ENCODE measurements around the gene CFAP141. TPM values are rescaled to one million over a fixed set of nuclear protein-coding genes. Genes with fewer than 3 reads are reported as not detected.

The CFAP141 gene
- total and polyA plus RNA-seq, 4 donors, result not detected

GRCh38 chr1:154192476-154192875, 13.7 kb downstream of the CFAP141 start:
- Histone ChIP-seq H3K27me3 (ENCODE audit: control insufficient read depth in 4 of 4, insufficient read depth in 4 of 4, low read length in 3 of 4) (no peaks in the 10 kb centered on the region), H3K4me3 (ENCODE audit: low read depth in 1 of 3, low read length in 3 of 3) (no peak overlapping the region), H3K4me1 (ENCODE audit: control insufficient read depth in 4 of 4, insufficient read depth in 4 of 4, low read length in 3 of 4) (no peaks in the 10 kb centered on the region), H3K9me3 (ENCODE audit: control insufficient read depth in 4 of 4, low read length in 3 of 4) (no peaks in the 10 kb centered on the region), H3K27ac (ENCODE audit: low read depth in 1 of 2, low read length in 2 of 2) (no peak overlapping the region), H3K36me3 (ENCODE audit: control insufficient read depth in 4 of 4, insufficient read depth in 3 of 4, low read depth in 1 of 4, low read length in 3 of 4) (no peaks in the 10 kb centered on the region), H3K9ac (ENCODE audit: low read depth in 1 of 2, low read length in 2 of 2) (no peak overlapping the region)
- 53% methylated on average over 3 of the region's 3 CpGs for WGBS
- DNase-seq (ENCODE audit: low spot score), result no peak
- TF ChIP-seq JUND (IDR thresholded peaks at IDR 0.05), result no peak
- TF ChIP-seq ATF3 (IDR thresholded peaks at IDR 0.05), result no peak
- no peak for TF ChIP-seq MAX (IDR thresholded peaks at IDR 0.05)
- TF ChIP-seq RXRA (IDR thresholded peaks at IDR 0.05), result no peak
- TF ChIP-seq NR2F2 (IDR thresholded peaks at IDR 0.05), result no peak
- TF ChIP-seq EGR1 (IDR thresholded peaks at IDR 0.05; ENCODE audit: low read depth in 2 of 2), result no peak
- TF ChIP-seq SP1 (IDR thresholded peaks at IDR 0.05), result no peak
- TF ChIP-seq YY1 (IDR thresholded peaks at IDR 0.05), result no peak
- no peak for TF ChIP-seq RAD21 (IDR thresholded peaks at IDR 0.05)
- TF ChIP-seq REST (IDR thresholded peaks at IDR 0.05), result no peak

GRCh38 chr1:154191990-154192461, 14.1 kb downstream of the CFAP141 start, which contains the start of gene TPM3:
TPM3 (minus strand) TSS chr1:154192100; CDS start chr1:154192018, 82 bp downstream.
- H3K9me3 ChIP-seq (ENCODE audit: control insufficient read depth in 4 of 4, low read length in 3 of 4), result no peaks in the 10 kb centered on the region
- H3K27ac ChIP-seq (ENCODE audit: low read depth in 1 of 2, low read length in 2 of 2), result no peak within 1 kb of the TSS
- H3K4me3 ChIP-seq (ENCODE audit: low read depth in 1 of 3, low read length in 3 of 3), result no peak within 1 kb of the TSS
- no peak for DNase-seq (ENCODE audit: low spot score)
- 27% methylated on average over 1 of the region's 1 CpG for WGBS
- H3K27me3 ChIP-seq (ENCODE audit: control insufficient read depth in 4 of 4, insufficient read depth in 4 of 4, low read length in 3 of 4), result no peaks in the 10 kb centered on the region
- no peaks in the 10 kb centered on the region for H3K4me1 ChIP-seq (ENCODE audit: control insufficient read depth in 4 of 4, insufficient read depth in 4 of 4, low read length in 3 of 4)
- H3K9ac ChIP-seq (ENCODE audit: low read depth in 1 of 2, low read length in 2 of 2), result no peak within 1 kb of the TSS
- TF ChIP-seq RXRA (IDR thresholded peaks at IDR 0.05) (no peak), HNF4A (conservative IDR thresholded peaks at IDR 0.05) (no peak), MAX (IDR thresholded peaks at IDR 0.05) (no peak), CTCF (IDR thresholded peaks at IDR 0.05; ENCODE audit: low read depth, low read length, missing input control) (no peak), EGR1 (IDR thresholded peaks at IDR 0.05; ENCODE audit: low read depth in 2 of 2) (no peak), GABPA (IDR thresholded peaks at IDR 0.05 in 1 of 2, conservative IDR thresholded peaks at IDR 0.05 in 1 of 2) (no peak), FOXA2 (IDR thresholded peaks at IDR 0.05) (no peak), JUND (IDR thresholded peaks at IDR 0.05) (no peak), TAF1 (conservative IDR thresholded peaks at IDR 0.05) (no peak), YY1 (IDR thresholded peaks at IDR 0.05) (no peak), RAD21 (IDR thresholded peaks at IDR 0.05) (no peak), FOXA1 (IDR thresholded peaks at IDR 0.05) (no peak), SP1 (IDR thresholded peaks at IDR 0.05) (no peak), NR2F2 (IDR thresholded peaks at IDR 0.05) (no peak), ZBTB33 (IDR thresholded peaks at IDR 0.05) (no peak)
- no peaks in the 10 kb centered on the region for H3K36me3 ChIP-seq (ENCODE audit: control insufficient read depth in 4 of 4, insufficient read depth in 3 of 4, low read depth in 1 of 4, low read length in 3 of 4)
